Bronchial epithelial cell (primary cell): ENCODE measurements around the gene TMTC4. TPM values are rescaled to one million over a fixed set of nuclear protein-coding genes. Genes with fewer than 3 reads are reported as not detected.

ENCODE experiments used
- DNase-seq: peaks from one replicate; pipeline ENCODE4 v3.0.0-alpha.2; 2010; ENCODE audit warnings: low read depth
- FAIRE-seq: peaks from 2 replicates; lab custom pipeline; 2011; peaks lifted over from hg19 to GRCh38; lab: Jason Lieb, UNC
- H3K27me3 ChIP-seq: 2 replicates; pipeline ENCODE4 v1.5.1; 2011; ENCODE audit warnings: low read length; ENCODE audit not compliant: control insufficient read depth, insufficient read depth
- H3K36me3 ChIP-seq: 2 replicates; pipeline ENCODE4 v1.5.1; 2011; ENCODE audit warnings: low read length; ENCODE audit not compliant: control insufficient read depth, insufficient read depth
- H3K4me3 ChIP-seq: 2 replicates; pipeline ENCODE4 v1.5.1; 2011; ENCODE audit warnings: mild to moderate bottlenecking, low read depth, low read length, control low read depth
- CTCF ChIP-seq: IDR thresholded peaks from 2 replicates; pipeline ENCODE4 v1.5.1; 2011; ENCODE audit warnings: mild to moderate bottlenecking, moderate library complexity, low read length, control low read depth, inconsistent platforms; ENCODE audit not compliant: insufficient read depth, severe bottlenecking
- total RNA-seq: library from RNA; depleted of rRNA; stranded (reverse); fragments of >200 nt; gene quantifications from 2 replicates; pipeline ENCODE4 v1.2.1, GENCODE V29; 2014

TMTC4 gene
- total RNA-seq, 1 donor from 2014 or later = 17.1 TPM

GRCh38 chr13:100644371-100644770 is 30.2 kb downstream of the TMTC4 start:
- FAIRE-seq = no peak

GRCh38 chr13:100637796-100638195 is 36.8 kb downstream of the TMTC4 start:
- H3K4me3 ChIP-seq = no peak overlapping the region
- peaks cover 14% of the 10 kb centered on the region for H3K36me3 ChIP-seq
- H3K27me3 ChIP-seq = no peaks in the 10 kb centered on the region
- no peak for FAIRE-seq
- no peak for TF ChIP-seq CTCF
- no peak for DNase-seq

More at GRCh38 chr13:100644371-100644770, 30.2 kb downstream of the TMTC4 start:
- Histone ChIP-seq H3K27me3 (no peaks in the 10 kb centered on the region), H3K36me3 (peaks cover 6% of the 10 kb centered on the region), H3K4me3 (no peak overlapping the region)
- no peak for DNase-seq
- no peak for TF ChIP-seq CTCF

- TF ChIP-seq CTCF = no peak
- no peak overlapping the region for H3K4me3 ChIP-seq
- peaks cover 12% of the 10 kb centered on the region for H3K36me3 ChIP-seq
- no peaks in the 10 kb centered on the region for H3K27me3 ChIP-seq
- FAIRE-seq (no peak), DNase-seq (no peak)
Observed at GRCh38 chr13:100637380-100637779, 37.2 kb downstream of the TMTC4 start.

GRCh38 chr13:100636441-100636840 is 38.2 kb downstream of the TMTC4 start:
- no peak for FAIRE-seq
- TF ChIP-seq CTCF = no peak
- H3K36me3 ChIP-seq = peaks cover 8% of the 10 kb centered on the region
- no peak for DNase-seq
- H3K4me3 ChIP-seq = no peak overlapping the region
- no peaks in the 10 kb centered on the region for H3K27me3 ChIP-seq

- TF ChIP-seq CTCF = no peak
- no peak overlapping the region for H3K4me3 ChIP-seq
- H3K27me3 ChIP-seq = no peaks in the 10 kb centered on the region
- FAIRE-seq (no peak), DNase-seq (no peak)
- peaks cover 8% of the 10 kb centered on the region for H3K36me3 ChIP-seq
Observed at GRCh38 chr13:100636004-100636403, 38.6 kb downstream of the TMTC4 start.

- DNase-seq (no peak), FAIRE-seq (no peak)
- Histone ChIP-seq H3K27me3 (no peaks in the 10 kb centered on the region), H3K4me3 (no peak overlapping the region), H3K36me3 (peaks cover 9% of the 10 kb centered on the region)
- TF ChIP-seq CTCF = no peak
Observed at GRCh38 chr13:100634696-100635095, 39.9 kb downstream of the TMTC4 start.
